ENCODE data around the gene NPTXR.

DNA sequence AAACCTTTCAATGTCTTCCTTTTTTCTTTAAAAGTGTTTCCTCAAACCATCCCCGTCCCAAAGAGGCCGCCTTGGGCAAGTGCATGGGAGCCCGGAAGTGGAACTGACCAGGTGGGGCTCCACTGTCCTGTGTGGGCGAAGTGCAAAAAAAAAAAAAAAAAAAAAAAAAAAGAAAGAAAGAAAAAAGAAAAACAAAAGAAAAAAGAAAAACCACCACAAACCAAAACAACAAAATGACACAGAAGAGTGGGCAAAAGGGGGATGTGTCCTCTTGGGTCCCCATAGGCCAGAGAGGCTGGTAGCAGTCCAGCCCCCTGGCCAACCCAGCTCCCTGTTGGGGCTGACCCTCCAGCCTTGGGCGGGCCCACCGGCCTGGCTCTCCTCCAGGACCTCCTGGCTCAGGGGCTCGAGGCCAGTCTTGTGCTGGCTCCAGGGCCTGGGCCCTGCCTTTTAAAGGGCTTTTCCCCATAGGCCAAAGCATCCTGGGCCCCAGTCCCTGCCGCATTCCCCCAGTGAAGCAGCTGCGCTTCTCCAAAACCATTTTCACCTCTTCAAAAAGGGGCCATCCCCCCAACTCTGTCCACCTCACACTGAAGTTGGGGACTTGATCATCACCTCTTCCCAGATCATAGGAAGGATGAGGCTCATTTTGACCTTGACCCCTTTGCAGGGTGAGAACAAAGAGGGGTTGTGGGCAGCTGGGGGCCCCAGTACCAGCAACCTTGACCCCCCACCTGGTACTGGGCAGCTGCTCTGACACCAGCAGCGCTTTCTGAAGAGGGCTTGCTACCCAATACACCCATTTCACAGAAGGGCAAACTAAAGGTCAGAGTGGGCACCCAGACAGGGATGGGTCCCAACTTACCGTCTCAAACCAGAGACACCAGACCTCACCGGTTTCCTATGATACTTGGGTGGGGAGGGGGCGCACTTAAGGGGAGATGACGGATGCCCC is 18.8 kb upstream of the NPTXR start:
- TF ChIP-seq CTCF (conservative IDR thresholded peaks at IDR 0.05 in 1 of 2, IDR thresholded peaks at IDR 0.05 in 1 of 2; ENCODE audit: low read depth in 1 of 2, low read length in 2 of 2) = no peak
- no peak for TF ChIP-seq EZH2 (IDR thresholded peaks at IDR 0.05; ENCODE audit: low read length, missing control alignments)
